Measurements from ENCODE around the gene CHCHD5.

CHCHD5 gene

DNA sequence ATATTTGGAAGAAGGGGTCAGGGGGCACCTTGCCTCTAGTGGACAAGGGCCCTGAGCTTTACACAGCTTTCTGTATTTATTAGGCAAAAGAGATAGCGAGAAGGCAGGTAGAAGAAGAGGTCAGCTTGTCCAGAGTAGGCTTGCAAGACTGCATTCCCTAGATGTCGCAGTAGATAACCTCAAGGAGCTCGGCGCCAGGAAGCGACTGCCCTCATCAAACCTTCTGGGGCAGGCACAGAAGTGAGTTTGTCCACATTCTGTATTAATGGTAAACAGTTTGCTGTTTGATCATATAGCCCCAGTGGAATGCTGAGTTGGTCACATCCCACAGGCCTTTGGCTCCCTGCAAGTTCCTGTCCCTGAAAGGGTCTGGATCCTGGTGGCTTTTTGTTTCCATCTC lies 7.0 kb downstream of the CHCHD5 start:
- DNase-seq (ENCODE audit: low read depth in 1 of 2, low spot score in 1 of 2), result no peak
- no peak overlapping the region for H3K27ac ChIP-seq (replicated peaks)
- H3K4me3 ChIP-seq (replicated peaks; ENCODE audit: insufficient read depth, low read length), result no peak overlapping the region
- TF ChIP-seq, protein P1, sequence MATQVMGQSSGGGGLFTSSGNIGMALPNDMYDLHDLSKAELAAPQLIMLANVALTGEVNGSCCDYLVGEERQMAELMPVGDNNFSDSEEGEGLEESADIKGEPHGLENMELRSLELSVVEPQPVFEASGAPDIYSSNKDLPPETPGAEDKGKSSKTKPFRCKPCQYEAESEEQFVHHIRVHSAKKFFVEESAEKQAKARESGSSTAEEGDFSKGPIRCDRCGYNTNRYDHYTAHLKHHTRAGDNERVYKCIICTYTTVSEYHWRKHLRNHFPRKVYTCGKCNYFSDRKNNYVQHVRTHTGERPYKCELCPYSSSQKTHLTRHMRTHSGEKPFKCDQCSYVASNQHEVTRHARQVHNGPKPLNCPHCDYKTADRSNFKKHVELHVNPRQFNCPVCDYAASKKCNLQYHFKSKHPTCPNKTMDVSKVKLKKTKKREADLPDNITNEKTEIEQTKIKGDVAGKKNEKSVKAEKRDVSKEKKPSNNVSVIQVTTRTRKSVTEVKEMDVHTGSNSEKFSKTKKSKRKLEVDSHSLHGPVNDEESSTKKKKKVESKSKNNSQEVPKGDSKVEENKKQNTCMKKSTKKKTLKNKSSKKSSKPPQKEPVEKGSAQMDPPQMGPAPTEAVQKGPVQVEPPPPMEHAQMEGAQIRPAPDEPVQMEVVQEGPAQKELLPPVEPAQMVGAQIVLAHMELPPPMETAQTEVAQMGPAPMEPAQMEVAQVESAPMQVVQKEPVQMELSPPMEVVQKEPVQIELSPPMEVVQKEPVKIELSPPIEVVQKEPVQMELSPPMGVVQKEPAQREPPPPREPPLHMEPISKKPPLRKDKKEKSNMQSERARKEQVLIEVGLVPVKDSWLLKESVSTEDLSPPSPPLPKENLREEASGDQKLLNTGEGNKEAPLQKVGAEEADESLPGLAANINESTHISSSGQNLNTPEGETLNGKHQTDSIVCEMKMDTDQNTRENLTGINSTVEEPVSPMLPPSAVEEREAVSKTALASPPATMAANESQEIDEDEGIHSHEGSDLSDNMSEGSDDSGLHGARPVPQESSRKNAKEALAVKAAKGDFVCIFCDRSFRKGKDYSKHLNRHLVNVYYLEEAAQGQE (IDR thresholded peaks at IDR 0.05; ENCODE audit: insufficient replicate concordance, low read depth), result no peak
- TF ChIP-seq POLR2AphosphoS5 (IDR thresholded peaks at IDR 0.05; ENCODE audit: low read depth) (no peak), GABPA (IDR thresholded peaks at IDR 0.05; ENCODE audit: low read depth) (no peak), SPI1 (IDR thresholded peaks at IDR 0.05; ENCODE audit: borderline replicate concordance, low read depth) (no peak)
- TF ChIP-seq, protein P2, sequence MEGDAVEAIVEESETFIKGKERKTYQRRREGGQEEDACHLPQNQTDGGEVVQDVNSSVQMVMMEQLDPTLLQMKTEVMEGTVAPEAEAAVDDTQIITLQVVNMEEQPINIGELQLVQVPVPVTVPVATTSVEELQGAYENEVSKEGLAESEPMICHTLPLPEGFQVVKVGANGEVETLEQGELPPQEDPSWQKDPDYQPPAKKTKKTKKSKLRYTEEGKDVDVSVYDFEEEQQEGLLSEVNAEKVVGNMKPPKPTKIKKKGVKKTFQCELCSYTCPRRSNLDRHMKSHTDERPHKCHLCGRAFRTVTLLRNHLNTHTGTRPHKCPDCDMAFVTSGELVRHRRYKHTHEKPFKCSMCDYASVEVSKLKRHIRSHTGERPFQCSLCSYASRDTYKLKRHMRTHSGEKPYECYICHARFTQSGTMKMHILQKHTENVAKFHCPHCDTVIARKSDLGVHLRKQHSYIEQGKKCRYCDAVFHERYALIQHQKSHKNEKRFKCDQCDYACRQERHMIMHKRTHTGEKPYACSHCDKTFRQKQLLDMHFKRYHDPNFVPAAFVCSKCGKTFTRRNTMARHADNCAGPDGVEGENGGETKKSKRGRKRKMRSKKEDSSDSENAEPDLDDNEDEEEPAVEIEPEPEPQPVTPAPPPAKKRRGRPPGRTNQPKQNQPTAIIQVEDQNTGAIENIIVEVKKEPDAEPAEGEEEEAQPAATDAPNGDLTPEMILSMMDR (IDR thresholded peaks at IDR 0.05; ENCODE audit: insufficient read depth, low read length), result no peak
- H3K27me3 ChIP-seq (ENCODE audit: insufficient read depth, poor library complexity, severe bottlenecking), result no peaks in the 10 kb centered on the region

DNA sequence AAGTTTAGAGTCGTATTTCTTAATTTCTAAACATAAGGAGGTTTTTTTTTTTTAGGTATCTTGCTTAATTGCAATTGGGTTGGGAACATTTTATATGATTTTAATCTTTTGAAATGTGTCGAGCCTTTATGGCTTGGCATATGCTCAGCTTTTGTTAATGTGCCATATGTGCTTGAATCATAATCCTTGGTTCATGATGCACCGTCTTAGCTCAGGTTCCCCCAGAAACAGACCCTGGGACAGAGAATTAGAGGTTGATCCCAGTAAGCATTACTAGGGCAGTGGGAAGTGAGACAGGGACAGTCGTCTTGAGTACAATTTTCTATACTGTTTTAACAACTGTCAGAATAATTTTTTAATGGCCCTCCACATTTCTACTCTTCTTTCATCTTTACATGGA lies 9.3 kb downstream of the CHCHD5 start:
- DNase-seq (ENCODE audit: low read depth in 1 of 2, low spot score in 1 of 2), result no peak
- no peak overlapping the region for H3K4me3 ChIP-seq (replicated peaks; ENCODE audit: insufficient read depth, low read length)
- no peak overlapping the region for H3K27ac ChIP-seq (replicated peaks)
- no peak for TF ChIP-seq SPI1 (IDR thresholded peaks at IDR 0.05; ENCODE audit: borderline replicate concordance, low read depth)
- TF ChIP-seq GABPA (IDR thresholded peaks at IDR 0.05; ENCODE audit: low read depth), result no peak
- TF ChIP-seq POLR2AphosphoS5 (IDR thresholded peaks at IDR 0.05; ENCODE audit: low read depth), result no peak
- TF ChIP-seq, protein P2 (IDR thresholded peaks at IDR 0.05; ENCODE audit: insufficient read depth, low read length), result no peak
- TF ChIP-seq, protein P1 (IDR thresholded peaks at IDR 0.05; ENCODE audit: insufficient replicate concordance, low read depth), result no peak
- H3K27me3 ChIP-seq (ENCODE audit: insufficient read depth, poor library complexity, severe bottlenecking), result no peaks in the 10 kb centered on the region

DNA sequence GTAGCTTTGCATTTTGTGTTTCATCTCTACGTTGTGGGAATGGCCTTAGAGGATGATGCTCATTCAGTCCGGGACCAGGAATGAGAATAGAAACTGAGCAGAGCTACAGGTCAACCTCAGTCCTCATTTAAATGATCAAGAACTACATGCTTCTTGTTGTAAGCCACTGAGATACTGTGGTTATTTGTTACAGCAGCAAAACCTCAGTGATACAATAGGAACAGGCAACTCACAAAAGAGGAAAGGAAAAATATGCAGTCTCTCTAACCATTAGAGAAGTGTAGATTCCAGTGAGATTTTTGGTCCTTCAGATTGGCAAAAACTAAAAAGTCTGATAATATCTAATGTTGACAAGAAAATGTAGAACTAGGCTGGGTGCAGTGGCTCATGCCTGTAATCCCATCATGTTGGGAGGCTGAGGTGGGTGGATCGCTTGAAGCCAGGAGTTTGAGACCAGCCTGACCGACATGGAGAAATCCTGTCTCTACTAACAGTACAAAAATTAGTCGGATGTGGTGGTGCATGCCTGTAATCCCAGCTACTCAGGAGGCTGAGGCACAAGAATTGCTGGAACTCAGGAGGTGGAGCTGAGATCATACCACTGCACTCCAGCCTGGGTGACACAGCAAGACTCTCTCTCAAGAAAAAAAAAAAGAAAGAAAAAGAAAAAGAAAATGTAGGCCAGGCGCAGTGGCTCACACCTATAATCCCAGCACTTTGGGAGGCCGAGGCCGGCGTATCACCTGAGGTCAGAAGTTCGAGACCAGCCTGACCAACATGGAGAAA lies 13.3 kb downstream of the CHCHD5 start:
- no peak for DNase-seq (ENCODE audit: low read depth in 1 of 2, low spot score in 1 of 2)
- Histone ChIP-seq H3K27ac (replicated peaks) (no peak overlapping the region), H3K4me3 (replicated peaks; ENCODE audit: insufficient read depth, low read length) (no peak overlapping the region), H3K27me3 (ENCODE audit: insufficient read depth, poor library complexity, severe bottlenecking) (no peaks in the 10 kb centered on the region)
- TF ChIP-seq GABPA (IDR thresholded peaks at IDR 0.05; ENCODE audit: low read depth) (no peak), SPI1 (IDR thresholded peaks at IDR 0.05; ENCODE audit: borderline replicate concordance, low read depth) (no peak), POLR2AphosphoS5 (IDR thresholded peaks at IDR 0.05; ENCODE audit: low read depth) (no peak)
- TF ChIP-seq, protein P2 (IDR thresholded peaks at IDR 0.05; ENCODE audit: insufficient read depth, low read length), result no peak
- TF ChIP-seq, protein P1 (IDR thresholded peaks at IDR 0.05; ENCODE audit: insufficient replicate concordance, low read depth), result no peak
